Frontal cortex (tissue), 4 donors: ENCODE results near the gene ELFN2. TPM values are rescaled to one million over a fixed set of nuclear protein-coding genes. Genes with fewer than 3 reads are reported as not detected.
A peak's percentile ranks its signal among the peaks of the same experiment; 100 is the strongest.
"Not testable (repeated sequence)": the region's sequence is repeated elsewhere in the genome, so short reads cannot be mapped to it uniquely, and the experiment has no call there.

Experiments used
- DNase-seq, 2 donors: peaks; one replicate each; pipeline ENCODE4 v3.0.0; 2012; ENCODE audit warnings: low spot score in 2 of 2
- FAIRE-seq: peaks from 2 replicates; lab custom pipeline; 2012; peaks lifted over from hg19 to GRCh38; lab: Jason Lieb, UNC
- total RNA-seq: library from RNA; depleted of rRNA; stranded (reverse); fragments of >200 nt; gene quantifications from one replicate; pipeline ENCODE4 v1.2.3, GENCODE V29; 2014
- donor health status: control.
- donor health status: control.
- donor health status: control.

Gene ELFN2
- total RNA-seq, 1 donor from 2014 or later = 7.7 TPM

GRCh38 chr22:37328538-37329237, 98.6 kb downstream of the ELFN2 start:
- not testable (repeated sequence) for FAIRE-seq, DNase-seq

DNA sequence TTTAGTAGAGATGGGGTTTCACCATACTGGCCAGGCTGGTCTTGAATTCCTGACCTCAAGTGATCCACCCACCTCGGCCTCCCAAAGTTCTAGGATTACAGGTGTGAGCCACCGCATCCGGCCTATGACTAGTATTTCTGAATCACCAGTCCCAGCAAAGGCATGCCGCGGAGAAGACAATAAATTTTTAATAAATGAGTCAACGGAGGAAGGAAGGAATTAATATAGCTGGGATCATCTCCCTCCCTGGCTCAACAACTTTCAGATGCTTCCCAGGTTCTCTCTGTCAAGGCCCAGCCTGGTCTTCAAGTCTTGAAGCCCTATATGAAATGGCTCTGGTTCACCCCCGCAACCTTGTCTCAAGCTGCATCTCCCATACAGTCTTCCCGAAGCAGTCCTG, 99.3 kb downstream of the ELFN2 start:
- no peak for FAIRE-seq
- no peak for DNase-seq

GRCh38 chr22:37326726-37327125, 100.6 kb downstream of the ELFN2 start:
- FAIRE-seq (no peak), DNase-seq (no peak)

DNA sequence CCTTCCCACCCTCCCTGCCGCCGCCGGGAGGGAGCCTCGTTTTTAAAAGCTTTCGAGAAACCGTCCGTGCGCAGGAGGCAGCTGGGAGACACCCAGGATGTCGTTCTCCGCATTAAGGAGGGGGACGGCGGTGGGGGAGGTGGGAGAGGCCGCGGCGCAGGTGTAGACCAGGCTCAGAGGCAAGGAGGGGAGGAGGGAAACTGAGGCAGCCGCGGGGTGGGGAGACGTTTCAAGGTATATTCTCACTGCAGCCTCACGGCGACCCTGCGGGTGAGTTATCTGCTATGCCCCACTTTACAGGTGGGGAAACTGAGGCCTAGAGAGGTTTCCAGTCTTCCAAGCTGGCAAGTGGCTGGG, 102.3 kb downstream of the ELFN2 start:
- no peak for DNase-seq
- FAIRE-seq = no peak

GRCh38 chr22:37324340-37325038, 102.8 kb downstream of the ELFN2 start:
- DNase-seq = peak in 1 of 2 donors; percentile 60
- no peak for FAIRE-seq

DNA sequence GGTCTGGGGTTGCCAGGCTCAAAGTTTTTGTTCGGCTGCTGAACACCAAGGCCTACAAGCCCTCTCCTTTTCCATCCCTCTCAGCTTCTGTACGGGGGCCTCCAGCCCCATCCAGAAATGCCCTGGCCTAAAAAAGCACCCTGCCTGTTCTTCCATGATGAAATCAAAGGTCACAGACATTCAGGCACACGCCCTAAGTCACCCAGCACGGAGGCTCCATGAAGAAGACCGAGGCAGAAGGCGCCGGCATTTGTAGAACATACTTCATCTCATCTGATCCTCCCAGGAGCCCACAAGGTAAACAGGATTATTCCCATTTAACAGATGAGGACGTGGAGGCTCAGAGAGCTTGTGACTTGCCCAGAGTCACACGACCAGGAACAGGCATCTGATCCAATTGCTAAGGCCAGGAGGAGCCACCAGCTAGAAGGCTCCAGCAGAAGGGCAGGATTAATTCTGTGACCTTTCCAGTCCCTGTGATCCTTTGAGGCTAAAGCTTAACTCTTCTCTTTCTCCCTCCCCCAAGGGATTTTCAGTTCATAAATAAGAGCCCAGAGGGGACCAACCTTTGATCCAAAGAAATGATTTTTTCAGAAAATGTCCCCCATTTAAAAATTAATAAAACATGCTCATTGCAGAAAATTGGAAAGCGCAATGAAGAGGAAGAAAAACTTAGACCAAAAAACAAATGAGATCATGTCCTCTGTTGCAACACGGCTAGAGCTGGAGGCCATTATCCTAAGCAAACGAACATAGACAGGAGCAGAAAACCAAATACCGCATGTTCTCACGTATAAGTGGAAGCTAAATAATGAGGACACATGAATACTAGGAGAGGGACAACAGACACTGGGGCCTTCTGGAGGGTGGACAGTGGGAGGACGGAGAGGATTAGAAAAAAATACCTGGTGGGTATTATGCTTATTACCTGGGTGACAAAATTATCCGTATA, 106.3 kb downstream of the ELFN2 start:
- FAIRE-seq (no peak), DNase-seq (no peak)

DNA sequence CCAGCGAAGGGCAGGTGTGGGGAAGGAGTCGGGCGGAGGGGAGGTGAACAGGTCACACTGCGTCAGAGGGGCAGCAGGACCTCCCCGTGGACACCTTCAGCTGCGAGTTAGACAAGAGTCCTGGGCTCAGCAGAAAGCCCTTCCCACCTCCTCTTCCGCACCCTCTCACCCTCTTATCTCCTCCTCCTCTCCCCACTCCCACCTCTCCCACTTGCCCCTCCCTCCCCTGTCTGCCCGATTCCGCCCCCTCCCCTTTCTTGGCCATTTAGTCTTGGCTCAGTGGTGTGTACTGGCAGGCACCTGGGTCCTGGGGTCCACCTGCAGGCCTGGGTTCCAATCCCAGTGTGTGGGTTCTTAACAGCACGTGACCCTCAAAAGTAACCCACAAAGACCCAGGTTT, 107.8 kb downstream of the ELFN2 start:
- FAIRE-seq = no peak

DNA sequence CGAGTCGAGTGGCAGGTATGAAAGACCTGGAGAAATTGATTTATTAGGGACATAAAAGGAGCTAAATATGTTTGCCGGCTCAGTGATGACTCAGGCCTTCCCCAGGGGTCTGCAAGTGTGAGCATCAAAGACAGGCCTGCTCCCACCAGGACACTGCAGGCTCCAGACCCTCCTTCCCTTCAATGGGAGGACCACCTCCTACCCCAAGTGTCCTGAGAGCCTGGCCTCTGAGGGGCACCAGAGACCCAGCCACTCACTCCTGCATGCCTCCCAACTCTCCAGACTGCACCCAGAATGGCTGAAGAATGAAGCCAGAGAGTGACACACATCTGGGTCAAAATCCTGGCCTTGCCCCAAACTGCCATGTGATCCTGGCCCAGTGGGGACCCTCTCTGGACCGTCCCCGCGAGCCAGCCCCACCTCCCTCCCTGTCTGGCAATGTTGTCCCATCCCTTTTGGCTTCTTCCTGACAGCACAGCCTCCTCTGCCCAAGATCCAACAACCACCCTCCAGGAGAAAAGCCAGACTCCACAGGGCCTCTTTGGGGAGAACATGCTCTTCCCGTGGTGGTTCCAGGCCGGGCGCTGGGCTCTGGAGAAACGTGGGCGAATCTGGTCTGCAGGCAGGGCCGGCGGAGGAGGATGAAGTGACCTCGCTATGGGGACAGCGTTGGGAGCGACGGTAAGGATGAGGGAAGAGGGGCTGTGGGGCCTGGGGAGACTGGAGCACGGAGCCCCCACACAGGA, 108.7 kb downstream of the ELFN2 start:
- FAIRE-seq (no peak), DNase-seq (no peak)

More for the DNA sequence above, 107.8 kb downstream of the ELFN2 start:
- no peak for DNase-seq

Other genes starting within 250 kb of the ELFN2 start
- 3.7 TPM for gene C1QTNF6, start 239.2 kb downstream of the ELFN2 start, total RNA-seq
- 0.41 TPM for gene SSTR3, start 215.0 kb downstream of the ELFN2 start, total RNA-seq
- gene RAC2, start 183.2 kb downstream of the ELFN2 start, total RNA-seq = under 0.01 TPM
- gene CYTH4, start 145.0 kb downstream of the ELFN2 start, total RNA-seq = 2.9 TPM
- 1.6 TPM for gene MFNG, start 58.9 kb upstream of the ELFN2 start, total RNA-seq
- 4.1 TPM for gene CARD10, start 91.9 kb upstream of the ELFN2 start, total RNA-seq
- 1.6 TPM for gene CDC42EP1, start 133.0 kb upstream of the ELFN2 start, total RNA-seq
- gene LGALS2, start 152.6 kb upstream of the ELFN2 start, total RNA-seq = not detected
- 34.2 TPM for gene GGA1, start 181.4 kb upstream of the ELFN2 start, total RNA-seq
- gene SH3BP1, start 212.2 kb upstream of the ELFN2 start, total RNA-seq = 0.82 TPM
- gene PDXP, start 231.2 kb upstream of the ELFN2 start, total RNA-seq = 44.0 TPM
- 101 TPM for gene LGALS1, start 248.2 kb upstream of the ELFN2 start, total RNA-seq